SK-N-SH (cell line): ENCODE measurements around the gene PA2G4. TPM values are rescaled to one million over a fixed set of nuclear protein-coding genes. Genes with fewer than 3 reads are reported as not detected.

ENCODE experiments used
- CTCF ChIA-PET: fragments of 300-600, 350-600 bp; formaldehyde crosslinking; extraction: SDS; loops from one replicate; lab custom pipeline; 2021; lab: Yijun Ruan, JAX
- POLR2A ChIA-PET: fragments of 350-600 bp; sonication (Branson Sonifier 250); formaldehyde crosslinking; extraction: SDS; loops from one replicate; lab custom pipeline; 2020; ENCODE audit warnings: antibody characterized with exemption, inconsistent platforms; lab: Yijun Ruan, JAX
- DNase-seq: peaks from one replicate; pipeline ENCODE4 v3.0.0; 2012
- H2AFZ ChIP-seq: fragments of 200-600 bp; sonication (generic); 2 replicates; pipeline ENCODE4 v1.8.1; 2016; ENCODE audit warnings: antibody characterized with exemption, mild to moderate bottlenecking, low read depth
- H3F3A ChIP-seq: fragments of 200-600 bp; sonication (generic); replicated peaks from 2 replicates; pipeline ENCODE3; 2016; ENCODE audit warnings: antibody characterized with exemption, mild to moderate bottlenecking; ENCODE audit not compliant: insufficient read depth
- H3K27ac ChIP-seq, 2 experiments: fragments of 200-500 bp in 1 of 2; fragments of 200-600 bp in 1 of 2; sonication (Bioruptor generic) in 1 of 2; sonication (generic), shearing (Covaris generic) in 1 of 2; 2 replicates each; pipeline versions ENCODE4 v1.5.1 to v1.6.1; 2014 to 2016; ENCODE audit warnings: low read depth in 2 of 2, inconsistent platforms in 1 of 2, low read length in 1 of 2, mild to moderate bottlenecking in 1 of 2, mixed read lengths in 1 of 2
- H3K27me3 ChIP-seq: fragments of 200-600 bp; sonication (generic), shearing (Covaris generic); 2 replicates; pipeline ENCODE4 v1.6.1; 2016; ENCODE audit warnings: mixed run types; ENCODE audit not compliant: insufficient read depth
- H3K36me3 ChIP-seq, 2 experiments: fragments of 200-500 bp in 1 of 2; fragments of 200-600 bp in 1 of 2; sonication (Bioruptor generic) in 1 of 2; sonication (generic) in 1 of 2; replicated peaks in 1 of 2; 2 replicates each; pipeline versions ENCODE3 to v1.5.1; 2014 to 2016; ENCODE audit warnings: low read length in 1 of 2, mild to moderate bottlenecking in 1 of 2; ENCODE audit not compliant: insufficient read depth in 2 of 2, control insufficient read depth in 1 of 2
- H3K4me1 ChIP-seq, 2 experiments: fragments of 200-500 bp in 1 of 2; fragments of 200-600 bp in 1 of 2; sonication (Bioruptor generic) in 1 of 2; sonication (generic), shearing (Covaris generic) in 1 of 2; 2 replicates each; pipeline versions ENCODE4 v1.5.1 to v1.6.1; 2014 to 2016; ENCODE audit warnings: low read depth in 1 of 2, low read length in 1 of 2, mixed run types in 1 of 2; ENCODE audit not compliant: insufficient read depth in 2 of 2, control insufficient read depth in 1 of 2
- H3K4me2 ChIP-seq: fragments of 200-600 bp; sonication (generic), shearing (Covaris generic); 2 replicates; pipeline ENCODE4 v1.6.1; 2017; ENCODE audit warnings: mixed run types
- H3K4me3 ChIP-seq, 2 experiments: fragments of 200-500 bp in 1 of 2; fragments of 200-600 bp in 1 of 2; sonication (Bioruptor generic) in 1 of 2; sonication (generic), shearing (Covaris generic) in 1 of 2; 2 replicates each; pipeline versions ENCODE4 v1.5.1 to v1.8.1; 2014 to 2016; ENCODE audit warnings: low read depth in 2 of 2, inconsistent platforms in 1 of 2, low read length in 1 of 2, mild to moderate bottlenecking in 1 of 2, mixed read lengths in 1 of 2, moderate library complexity in 1 of 2
- H3K79me2 ChIP-seq: fragments of 200-600 bp; sonication (generic); 2 replicates; pipeline ENCODE4 v1.8.1; 2017; ENCODE audit warnings: mild to moderate bottlenecking; ENCODE audit not compliant: insufficient read depth
- H3K9ac ChIP-seq: fragments of 200-600 bp; sonication (generic); 2 replicates; pipeline ENCODE4 v1.6.1; 2017; ENCODE audit warnings: mixed run types
- H3K9me2 ChIP-seq: fragments of 200-600 bp; sonication (generic); 2 replicates; pipeline ENCODE4 v1.6.1; 2017; ENCODE audit warnings: mixed run types
- H3K9me3 ChIP-seq: fragments of 200-600 bp; sonication (generic); 2 replicates; pipeline ENCODE4 v1.6.1; 2017; ENCODE audit warnings: mixed run types, mild to moderate bottlenecking, moderate library complexity
- H4K20me1 ChIP-seq: fragments of 200-600 bp; sonication (generic); 2 replicates; pipeline ENCODE4 v1.6.1; 2017; ENCODE audit warnings: mild to moderate bottlenecking, mixed run types; ENCODE audit not compliant: insufficient read depth
- CHD2 ChIP-seq: fragments of 150-350 bp; IDR thresholded peaks from 2 replicates; pipeline ENCODE4 v1.6.1; 2018; ENCODE audit warnings: low read length; ENCODE audit not compliant: partially characterized antibody
- EZH2phosphoT487 ChIP-seq: fragments of 200-600 bp; sonication (generic); IDR thresholded peaks from 2 replicates; pipeline ENCODE4 v1.6.1; 2017; ENCODE audit warnings: low read depth, mixed run types, mild to moderate bottlenecking, antibody characterized with exemption, moderate library complexity, borderline replicate concordance
- PBX3 ChIP-seq: IDR thresholded peaks from 2 replicates; pipeline ENCODE4; 2012
- RAD21 ChIP-seq: IDR thresholded peaks from 2 replicates; pipeline ENCODE4 v1.6.1; 2012; ENCODE audit warnings: mild to moderate bottlenecking, low read length
- REST ChIP-seq: IDR thresholded peaks from 2 replicates; pipeline ENCODE4 v1.6.1; 2012; ENCODE audit warnings: mild to moderate bottlenecking, low read depth, low read length, moderate library complexity
- RFX5 ChIP-seq: IDR thresholded peaks from 2 replicates; pipeline ENCODE4 v1.6.1; 2012; ENCODE audit warnings: mild to moderate bottlenecking, improper control_type of control experiment, low read length
- USF2 ChIP-seq: fragments of 150-350 bp; IDR thresholded peaks from 2 replicates; pipeline ENCODE4 v1.6.1; 2017; ENCODE audit warnings: antibody characterized with exemption, low read length, low read depth, borderline replicate concordance
- WGBS: methylation state at CpG from one replicate; pipeline ENCODE4 v1.1.6; 2017; ENCODE audit warnings: low lambda C conversion rate; 5-methylcytosine and 5-hydroxymethylcytosine counted together
- polyA plus RNA-seq, 3 experiments: library from polyadenylated mRNA; depleted of rRNA; stranded (reverse); fragments of >200 nt; gene quantifications; 2 replicates each; pipeline ENCODE4 v1.2.3, GENCODE V29; 2012
- TF ChIP-seq, protein P1 (sequence below): IDR thresholded peaks from 2 replicates; pipeline ENCODE4 v1.4.0; 2012; ENCODE audit warnings: low read depth, borderline replicate concordance
- TF ChIP-seq, protein P2 (sequence below): fragments of 200-600 bp; sonication (generic); IDR thresholded peaks from 2 replicates; pipeline ENCODE4 v1.6.1; 2017; ENCODE audit warnings: antibody characterized with exemption, mild to moderate bottlenecking, moderate library complexity

Gene PA2G4
- polyA plus RNA-seq, 1 of the 3 experiments (the other 2 are of a cell fraction), result 207 TPM

- Histone ChIP-seq H3K9me3 (no peaks in the 10 kb centered on the region), H3K36me3 (peaks cover 56 to 60% of the 10 kb centered on the region in 2 experiments), H4K20me1 (no peaks in the 10 kb centered on the region), H3K27me3 (no peaks in the 10 kb centered on the region), H2AFZ (no peak overlapping the region), H3K9ac (no peak overlapping the region), H3K27ac (no peak overlapping the region), H3K4me3 (no peak overlapping the region), H3F3A (peaks cover 5% of the 10 kb centered on the region), H3K9me2 (no peaks in the 10 kb centered on the region), H3K4me1 (no peaks in the 10 kb centered on the region), H3K79me2 (no peaks in the 10 kb centered on the region; the same call in 1 of the 2 replicates), H3K4me2 (no peak overlapping the region)
- ChIA-PET CTCF (interaction anchor here (1.0 to 3.4 kb wide), 4 partner anchors 8 to 52 kb away, joined by 3 to 15 read pairs (median 4); partner anchors contain the start of genes MYL6B and SMARCC2), POLR2A (interaction anchor here (1.1 kb wide), 1 partner anchor 10 kb away, joined by 4 read pairs; the partner anchor contains the start of gene ESYT1)
- no peak for DNase-seq
- WGBS, result 97% methylated on average over 11 of the region's 14 CpGs
- TF ChIP-seq RAD21 (no peak), RFX5 (no peak), USF2 (no peak)
- TF ChIP-seq, protein P1, sequence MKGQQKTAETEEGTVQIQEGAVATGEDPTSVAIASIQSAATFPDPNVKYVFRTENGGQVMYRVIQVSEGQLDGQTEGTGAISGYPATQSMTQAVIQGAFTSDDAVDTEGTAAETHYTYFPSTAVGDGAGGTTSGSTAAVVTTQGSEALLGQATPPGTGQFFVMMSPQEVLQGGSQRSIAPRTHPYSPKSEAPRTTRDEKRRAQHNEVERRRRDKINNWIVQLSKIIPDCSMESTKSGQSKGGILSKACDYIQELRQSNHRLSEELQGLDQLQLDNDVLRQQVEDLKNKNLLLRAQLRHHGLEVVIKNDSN, result no peak
These were observed 33.7 kb downstream of the PA2G4 start for GRCh38 chr12:56137853-56138571.

DNA sequence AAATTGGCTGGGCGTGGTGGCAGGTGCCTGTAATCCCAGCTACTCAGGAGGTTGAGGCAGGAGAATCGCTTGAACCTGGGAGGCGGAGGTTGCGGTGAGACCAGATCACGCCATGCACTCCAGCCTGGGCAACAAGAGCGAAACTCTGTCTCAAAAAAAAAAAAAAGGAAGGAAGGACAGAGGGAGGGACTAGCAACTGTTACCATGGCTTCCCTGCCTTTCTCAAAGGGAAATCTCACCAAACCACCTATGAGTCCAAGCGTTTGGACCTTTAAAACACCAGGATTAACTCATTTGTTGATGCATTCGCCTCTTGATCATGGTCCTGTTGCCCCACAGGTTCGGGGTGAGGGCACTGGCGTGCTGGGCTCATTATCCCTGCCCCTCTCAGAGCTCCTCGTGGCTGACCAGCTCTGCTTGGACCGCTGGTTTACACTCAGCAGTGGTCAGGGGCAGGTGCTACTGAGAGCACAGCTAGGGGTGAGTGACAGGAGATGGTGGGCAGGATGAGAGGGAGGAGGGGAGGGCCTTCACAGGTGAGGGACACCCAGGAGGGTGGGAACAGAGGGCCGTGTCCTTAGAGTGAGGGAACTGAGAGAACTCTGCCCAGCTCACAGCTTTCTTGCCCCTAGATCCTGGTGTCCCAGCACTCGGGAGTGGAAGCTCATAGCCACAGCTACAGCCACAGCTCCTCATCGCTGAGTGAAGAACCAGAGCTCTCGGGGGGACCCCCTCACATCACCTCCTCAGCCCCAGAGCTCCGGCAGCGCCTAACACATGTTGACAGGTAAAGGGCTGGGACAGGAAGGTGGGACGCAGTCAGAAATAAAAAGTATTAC lies 37.8 kb downstream of the PA2G4 start:
- Histone ChIP-seq H3K9ac (no peak overlapping the region), H3K9me3 (no peaks in the 10 kb centered on the region), H3K79me2 (no peaks in the 10 kb centered on the region), H3K9me2 (no peaks in the 10 kb centered on the region), H3K4me2 (no peak overlapping the region), H3F3A (peaks cover 15% of the 10 kb centered on the region), H4K20me1 (no peaks in the 10 kb centered on the region), H3K4me3 (no peak overlapping the region), H3K27ac (no peak overlapping the region), H3K4me1 (peaks cover 0 to 2% of the 10 kb centered on the region in 2 experiments; a peak in 1 of 4 replicates), H3K27me3 (no peaks in the 10 kb centered on the region), H3K36me3 (peaks cover 30 to 57% of the 10 kb centered on the region in 2 experiments), H2AFZ (no peak overlapping the region)
- no peak for TF ChIP-seq CHD2
- no peak for TF ChIP-seq REST
- TF ChIP-seq EZH2phosphoT487, result no peak
- TF ChIP-seq, protein P2, sequence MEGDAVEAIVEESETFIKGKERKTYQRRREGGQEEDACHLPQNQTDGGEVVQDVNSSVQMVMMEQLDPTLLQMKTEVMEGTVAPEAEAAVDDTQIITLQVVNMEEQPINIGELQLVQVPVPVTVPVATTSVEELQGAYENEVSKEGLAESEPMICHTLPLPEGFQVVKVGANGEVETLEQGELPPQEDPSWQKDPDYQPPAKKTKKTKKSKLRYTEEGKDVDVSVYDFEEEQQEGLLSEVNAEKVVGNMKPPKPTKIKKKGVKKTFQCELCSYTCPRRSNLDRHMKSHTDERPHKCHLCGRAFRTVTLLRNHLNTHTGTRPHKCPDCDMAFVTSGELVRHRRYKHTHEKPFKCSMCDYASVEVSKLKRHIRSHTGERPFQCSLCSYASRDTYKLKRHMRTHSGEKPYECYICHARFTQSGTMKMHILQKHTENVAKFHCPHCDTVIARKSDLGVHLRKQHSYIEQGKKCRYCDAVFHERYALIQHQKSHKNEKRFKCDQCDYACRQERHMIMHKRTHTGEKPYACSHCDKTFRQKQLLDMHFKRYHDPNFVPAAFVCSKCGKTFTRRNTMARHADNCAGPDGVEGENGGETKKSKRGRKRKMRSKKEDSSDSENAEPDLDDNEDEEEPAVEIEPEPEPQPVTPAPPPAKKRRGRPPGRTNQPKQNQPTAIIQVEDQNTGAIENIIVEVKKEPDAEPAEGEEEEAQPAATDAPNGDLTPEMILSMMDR, result no peak
- no peak for TF ChIP-seq PBX3
- no peak for TF ChIP-seq RAD21
- 94% methylated on average over 19 of the region's 19 CpGs for WGBS
- no peak for DNase-seq
- ChIA-PET POLR2A (interaction anchor here (0.6 to 1.0 kb wide), 4 partner anchors 9 to 142 kb away, joined by 3 to 7 read pairs (median 4); partner anchors contain the start of gene ESYT1), CTCF (interaction anchor here (1.7 to 4.0 kb wide), 4 partner anchors 10 to 146 kb away, joined by 4 to 16 read pairs (median 12); partner anchors contain the start of genes MYL6B, SMARCC2 and ZC3H10)
